MM.1S (cell line): ENCODE results near the gene DNASE1L3.

Experiments
- DNase-seq: peaks from one replicate; pipeline ENCODE4 v3.0.0-alpha.2; 2015
- H2AFZ ChIP-seq: fragments of 300-600 bp; sonication (generic); 2 replicates; pipeline ENCODE4 v1.6.0; 2016; ENCODE audit warnings: antibody characterized with exemption, low read length
- H3F3A ChIP-seq: fragments of 300-600 bp; sonication (generic); 2 replicates; pipeline ENCODE4 v1.6.1; 2016; ENCODE audit warnings: mild to moderate bottlenecking, antibody characterized with exemption, low read length, moderate library complexity, mixed read lengths; ENCODE audit not compliant: insufficient read depth
- H3K27ac ChIP-seq: fragments of 300-600 bp; sonication (generic); 2 replicates; pipeline ENCODE4 v1.5.1; 2016; ENCODE audit warnings: mild to moderate bottlenecking, low read length
- H3K27me3 ChIP-seq: fragments of 300-600 bp; sonication (generic); replicated peaks from 2 replicates; pipeline ENCODE4 v1.6.0; 2016; ENCODE audit warnings: low read length; ENCODE audit not compliant: insufficient read depth
- H3K36me3 ChIP-seq: fragments of 300-600 bp; sonication (generic); replicated peaks from 2 replicates; pipeline ENCODE4 v1.6.1; 2016; ENCODE audit warnings: mild to moderate bottlenecking, low read length, mixed read lengths; ENCODE audit not compliant: insufficient read depth
- H3K4me1 ChIP-seq: fragments of 300-600 bp; sonication (generic); 2 replicates; pipeline ENCODE4 v1.6.1; 2016; ENCODE audit warnings: low read length, mixed read lengths
- H3K4me2 ChIP-seq: fragments of 300-600 bp; sonication (generic); 2 replicates; pipeline ENCODE4 v1.6.0; 2016; ENCODE audit warnings: low read depth, low read length
- H3K4me3 ChIP-seq: fragments of 300-600 bp; sonication (generic); 2 replicates; pipeline ENCODE4 v1.5.1; 2016; ENCODE audit warnings: low read length, mixed read lengths
- H3K79me2 ChIP-seq: fragments of 300-600 bp; sonication (generic); 2 replicates; pipeline ENCODE4 v1.6.1; 2016; ENCODE audit warnings: mixed run types, low read length, mixed read lengths
- H3K9ac ChIP-seq: fragments of 300-600 bp; sonication (generic); 2 replicates; pipeline ENCODE4 v1.6.1; 2016; ENCODE audit warnings: low read length, mixed read lengths
- H3K9me2 ChIP-seq: fragments of 300-600 bp; sonication (generic); replicated peaks from 2 replicates; pipeline ENCODE4 v1.6.1; 2016; ENCODE audit warnings: mild to moderate bottlenecking, low read length, mixed read lengths; ENCODE audit not compliant: insufficient read depth
- H3K9me3 ChIP-seq: fragments of 300-600 bp; sonication (generic); replicated peaks from 2 replicates; pipeline ENCODE4 v1.6.1; 2016; ENCODE audit warnings: mild to moderate bottlenecking, low read length, mixed read lengths; ENCODE audit not compliant: insufficient read depth
- H4K20me1 ChIP-seq: fragments of 300-600 bp; sonication (generic); 2 replicates; pipeline ENCODE4 v1.6.1; 2016; ENCODE audit warnings: mild to moderate bottlenecking, low read length, moderate library complexity, mixed read lengths; ENCODE audit not compliant: insufficient read depth
- CTCF ChIP-seq: fragments of 300-600 bp; sonication (generic); IDR thresholded peaks from 2 replicates; pipeline ENCODE4 v1.5.1; 2016; ENCODE audit warnings: antibody characterized with exemption, low read length, mixed read lengths
- EZH2 ChIP-seq: fragments of 300-600 bp; sonication (generic); optimal IDR thresholded peaks from 2 replicates; pipeline ENCODE3; 2017; ENCODE audit warnings: low read depth, mild to moderate bottlenecking, antibody characterized with exemption, low read length, mixed read lengths
- EZH2phosphoT487 ChIP-seq: fragments of 300-600 bp; sonication (generic); IDR thresholded peaks from 2 replicates; pipeline ENCODE4 v1.6.1; 2018; ENCODE audit warnings: antibody characterized with exemption, low read length

DNASE1L3 gene

GRCh38 chr3:58163234-58163633, 47.5 kb downstream of the DNASE1L3 start:
- peaks cover under 1% of the 10 kb centered on the region; the same call in 1 of the 2 replicates for H4K20me1 ChIP-seq
- H3K9ac ChIP-seq, result no peak overlapping the region
- H3K4me3 ChIP-seq, result no peak overlapping the region
- no peaks in the 10 kb centered on the region for H3F3A ChIP-seq
- no peaks in the 10 kb centered on the region for H3K9me3 ChIP-seq
- H3K27me3 ChIP-seq, result no peaks in the 10 kb centered on the region
- no peaks in the 10 kb centered on the region for H3K79me2 ChIP-seq
- no peak overlapping the region for H2AFZ ChIP-seq
- no peaks in the 10 kb centered on the region for H3K4me1 ChIP-seq
- H3K27ac ChIP-seq, result no peak overlapping the region
- TF ChIP-seq EZH2 (no peak), CTCF (no peak), EZH2phosphoT487 (no peak)
- no peaks in the 10 kb centered on the region for H3K36me3 ChIP-seq
- H3K9me2 ChIP-seq, result no peaks in the 10 kb centered on the region
- no peak overlapping the region for H3K4me2 ChIP-seq
- DNase-seq, result no peak

GRCh38 chr3:58161435-58162398, 49.1 kb downstream of the DNASE1L3 start:
- Histone ChIP-seq H3K27ac (no peak overlapping the region), H2AFZ (no peak overlapping the region), H3K9ac (no peak overlapping the region), H3K4me1 (no peaks in the 10 kb centered on the region), H3K9me2 (no peaks in the 10 kb centered on the region), H3K9me3 (no peaks in the 10 kb centered on the region), H3K4me3 (no peak overlapping the region), H3K36me3 (no peaks in the 10 kb centered on the region), H3F3A (no peaks in the 10 kb centered on the region), H4K20me1 (no peaks in the 10 kb centered on the region), H3K79me2 (no peaks in the 10 kb centered on the region), H3K27me3 (no peaks in the 10 kb centered on the region), H3K4me2 (no peak overlapping the region)
- no peak for TF ChIP-seq EZH2
- TF ChIP-seq EZH2phosphoT487, result no peak
- no peak for TF ChIP-seq CTCF
- DNase-seq, result no peak

- H4K20me1 ChIP-seq, result no peaks in the 10 kb centered on the region
- H3K4me1 ChIP-seq, result no peaks in the 10 kb centered on the region
- no peaks in the 10 kb centered on the region for H3K79me2 ChIP-seq
- H2AFZ ChIP-seq, result no peak overlapping the region
- no peaks in the 10 kb centered on the region for H3K36me3 ChIP-seq
- H3K9me3 ChIP-seq, result no peaks in the 10 kb centered on the region
- H3K9ac ChIP-seq, result no peak overlapping the region
- no peak overlapping the region for H3K27ac ChIP-seq
- no peaks in the 10 kb centered on the region for H3F3A ChIP-seq
- H3K4me3 ChIP-seq, result no peak overlapping the region
- DNase-seq, result no peak
- no peaks in the 10 kb centered on the region for H3K9me2 ChIP-seq
- TF ChIP-seq EZH2phosphoT487 (no peak), EZH2 (no peak), CTCF (no peak)
- H3K27me3 ChIP-seq, result no peaks in the 10 kb centered on the region
- no peak overlapping the region for H3K4me2 ChIP-seq
Measured at GRCh38 chr3:58160399-58160798, 50.4 kb downstream of the DNASE1L3 start.
